GM12878 (cell line): ENCODE results near the gene HOXC13. TPM values are rescaled to one million over a fixed set of nuclear protein-coding genes. Genes with fewer than 3 reads are reported as not detected.

Source experiments
- ATAC-seq: fragments of 200-7000 bp; cut with Tn5 transposase; 3 replicates; pipeline ENCODE4 v1.9.1; 2020; ENCODE audit warnings: mild to moderate bottlenecking, moderate library complexity
- BruUV-seq: library from RNA; stranded (reverse); fragments of 400-500 nt; replicated peaks from 2 replicates; lab custom pipeline; 2021; lab: Mats Ljungman, UMichigan
- CTCF ChIA-PET: fragments of 300-600 bp; sonication (Branson Sonifier 250); formaldehyde crosslinking; extraction: SDS; loops from one replicate; lab custom pipeline; 2021; ENCODE audit warnings: inconsistent platforms; lab: Yijun Ruan, JAX
- POLR2A ChIA-PET: fragments of 350-600 bp; formaldehyde crosslinking; extraction: SDS; loops from one replicate; lab custom pipeline; 2021; ENCODE audit warnings: inconsistent platforms; lab: Charles Lee
- RAD21 ChIA-PET: fragments of 300-600 bp; sonication (Branson Sonifier 250); formaldehyde crosslinking; loops from one replicate; lab custom pipeline; 2023; ENCODE audit warnings: antibody characterized with exemption; ENCODE audit not compliant: unreplicated experiment; lab: Charles Lee
- SMC1A ChIA-PET: fragments of 300-600 bp; sonication (Branson Sonifier 250); formaldehyde crosslinking; loops from one replicate; lab custom pipeline; 2023; ENCODE audit not compliant: unreplicated experiment, uncharacterized antibody; lab: Charles Lee
- DNase-seq: peaks from one replicate; pipeline ENCODE4 v3.0.0-alpha.2; 2011; ENCODE audit warnings: low read depth, low spot score
- FAIRE-seq: peaks from 3 replicates; lab custom pipeline; 2011; peaks lifted over from hg19 to GRCh38; lab: Jason Lieb, UNC
- H2AFZ ChIP-seq: 2 replicates; pipeline ENCODE4 v1.6.0; 2011; ENCODE audit warnings: low read depth, low read length, control low read depth; ENCODE audit not compliant: control insufficient read depth
- H3K27ac ChIP-seq: 2 replicates; pipeline ENCODE4 v1.5.1; 2011; ENCODE audit warnings: control low read depth; ENCODE audit not compliant: control insufficient read depth, insufficient read depth
- H3K27me3 ChIP-seq, 2 experiments: replicated peaks in 1 of 2; 2 replicates each; pipeline versions ENCODE4 v1.6.0 to v1.6.1; 2011; ENCODE audit warnings: low read length in 1 of 2; ENCODE audit not compliant: control insufficient read depth in 2 of 2, insufficient read depth in 2 of 2
- H3K36me3 ChIP-seq, 2 experiments: 2 replicates each; pipeline ENCODE4 v1.5.1; 2011; ENCODE audit warnings: low read length in 1 of 2; ENCODE audit not compliant: control insufficient read depth in 2 of 2, insufficient read depth in 2 of 2
- H3K4me1 ChIP-seq: 2 replicates; pipeline ENCODE4 v1.6.1; 2011; ENCODE audit warnings: mild to moderate bottlenecking, low read length, moderate library complexity, mixed read lengths; ENCODE audit not compliant: control insufficient read depth, insufficient read depth
- H3K4me2 ChIP-seq: 2 replicates; pipeline ENCODE4 v1.6.0; 2011; ENCODE audit warnings: control low read depth; ENCODE audit not compliant: control insufficient read depth, insufficient read depth
- H3K4me3 ChIP-seq: fragments of 200-600 bp; sonication (generic); 2 replicates; pipeline ENCODE4 v1.5.1; 2016
- H3K79me2 ChIP-seq: 2 replicates; pipeline ENCODE4 v1.6.0; 2011; ENCODE audit warnings: low read length; ENCODE audit not compliant: control insufficient read depth, insufficient read depth
- H3K9ac ChIP-seq: 2 replicates; pipeline ENCODE4 v1.8.0; 2011; ENCODE audit warnings: low read length, control low read depth, mixed read lengths; ENCODE audit not compliant: control insufficient read depth, insufficient read depth
- H3K9me3 ChIP-seq: replicated peaks from 3 replicates; pipeline ENCODE4 v1.5.1; 2011; ENCODE audit warnings: mild to moderate bottlenecking, low read length; ENCODE audit not compliant: control insufficient read depth, insufficient read depth
- H4K20me1 ChIP-seq: 2 replicates; pipeline ENCODE4 v1.6.0; 2011; ENCODE audit not compliant: control insufficient read depth, insufficient read depth
- BCL11A ChIP-seq: IDR thresholded peaks from 2 replicates; pipeline ENCODE4 v1.6.1; 2011; ENCODE audit warnings: low read depth, low read length
- EZH2 ChIP-seq: IDR thresholded peaks from 2 replicates; pipeline ENCODE4 v1.6.1; 2012; ENCODE audit warnings: low read depth, mild to moderate bottlenecking, control low read depth, inconsistent platforms, low read length, borderline replicate concordance; ENCODE audit not compliant: control insufficient read depth
- SUZ12 ChIP-seq: fragments of 200-600 bp; sonication (generic); IDR thresholded peaks from one replicate; pipeline ENCODE4 v1.6.1; 2018; ENCODE audit warnings: antibody characterized with exemption, mild to moderate bottlenecking; ENCODE audit not compliant: unreplicated experiment
- WGBS: methylation state at CpG from one replicate; pipeline ENCODE4 v1.1.6; 2016; ENCODE audit warnings: low lambda C conversion rate; ENCODE audit not compliant: insufficient replicate concordance, insufficient coverage; ENCODE audit errors: missing lambda C conversion rate; 5-methylcytosine and 5-hydroxymethylcytosine counted together
- in situ Hi-C: fragments of 300-500 bp; cut with MboI; formaldehyde crosslinking; loops from 9 replicates; pipeline ENCODE4 v1.14.3; 2018; ENCODE audit warnings: mixed read lengths
- intact Hi-C: fragments of 100-400 bp; cut with micrococcal nuclease; formaldehyde crosslinking; loops from one replicate; pipeline ENCODE4 v1.14.2; 2022; ENCODE audit not compliant: unreplicated experiment
- polyA plus RNA-seq, 11 experiments: library from polyadenylated mRNA; depleted of rRNA in 4 of 11; unstranded in 6 of 11; stranded (reverse) in 5 of 11; fragments of >200 nt; fragmentation: Nextera tagmentation in 4 of 11; fragmentation: Illumina TruSeq in 1 of 11; extraction: Ambion mirVana in 4 of 11; extraction: Trizol in 1 of 11; gene quantifications; 1 replicate in 1 of 11; 2 replicates in 10 of 11; pipeline versions ENCODE4 v1.2.1 to v1.2.3, GENCODE V29; 2011 to 2016; ENCODE audit warnings: inconsistent platforms in 2 of 11, missing spikeins in 2 of 11, low read depth in 1 of 11
- total RNA-seq, 4 experiments: library from RNA; depleted of rRNA in 3 of 4; stranded (reverse); fragments of >200 nt in 3 of 4; fragmentation: Illumina TruSeq in 1 of 4; extraction: Trizol in 1 of 4; gene quantifications; 2 replicates each; pipeline versions ENCODE4 v1.2.1 to v1.2.3, GENCODE V29; 2013 to 2021
- TF ChIP-seq, protein P1 (sequence below): fragments of 450-650 bp; conservative IDR thresholded peaks from 2 replicates; pipeline ENCODE4 v1.6.1; 2017; ENCODE audit warnings: mild to moderate bottlenecking, moderate library complexity

HOXC13 gene
- total and polyA plus RNA-seq, 10 of the 15 experiments (the other 5 are each of a cell fraction or from before 2014, with no cell fraction given): not detected

GRCh38 chr12:53950789-53951576 is 12.4 kb downstream of the HOXC13 start:
- Histone ChIP-seq H4K20me1 (no peaks in the 10 kb centered on the region), H3K9ac (no peak overlapping the region), H3K27me3 (peaks cover 35 to 37% of the 10 kb centered on the region in 2 experiments), H3K4me2 (no peak overlapping the region), H3K4me3 (no peak overlapping the region), H2AFZ (no peak overlapping the region), H3K36me3 (no peaks in the 10 kb centered on the region), H3K79me2 (no peaks in the 10 kb centered on the region), H3K4me1 (no peaks in the 10 kb centered on the region), H3K27ac (no peak overlapping the region), H3K9me3 (no peaks in the 10 kb centered on the region)
- no TSS peak for BruUV-seq
- in situ Hi-C loops: no loop called here
- DNase-seq (no peak), ATAC-seq (no peak), FAIRE-seq (no peak)
- CTCF ChIA-PET: no interaction called here
- 43% methylated on average over 34 of the region's 34 CpGs for WGBS
- SMC1A ChIA-PET: no interaction called here
- intact Hi-C loops: no loop called here
- TF ChIP-seq SUZ12 (peak; percentile 36), BCL11A (no peak)
- RAD21 ChIA-PET: no interaction called here
- POLR2A ChIA-PET: no interaction called here

DNA sequence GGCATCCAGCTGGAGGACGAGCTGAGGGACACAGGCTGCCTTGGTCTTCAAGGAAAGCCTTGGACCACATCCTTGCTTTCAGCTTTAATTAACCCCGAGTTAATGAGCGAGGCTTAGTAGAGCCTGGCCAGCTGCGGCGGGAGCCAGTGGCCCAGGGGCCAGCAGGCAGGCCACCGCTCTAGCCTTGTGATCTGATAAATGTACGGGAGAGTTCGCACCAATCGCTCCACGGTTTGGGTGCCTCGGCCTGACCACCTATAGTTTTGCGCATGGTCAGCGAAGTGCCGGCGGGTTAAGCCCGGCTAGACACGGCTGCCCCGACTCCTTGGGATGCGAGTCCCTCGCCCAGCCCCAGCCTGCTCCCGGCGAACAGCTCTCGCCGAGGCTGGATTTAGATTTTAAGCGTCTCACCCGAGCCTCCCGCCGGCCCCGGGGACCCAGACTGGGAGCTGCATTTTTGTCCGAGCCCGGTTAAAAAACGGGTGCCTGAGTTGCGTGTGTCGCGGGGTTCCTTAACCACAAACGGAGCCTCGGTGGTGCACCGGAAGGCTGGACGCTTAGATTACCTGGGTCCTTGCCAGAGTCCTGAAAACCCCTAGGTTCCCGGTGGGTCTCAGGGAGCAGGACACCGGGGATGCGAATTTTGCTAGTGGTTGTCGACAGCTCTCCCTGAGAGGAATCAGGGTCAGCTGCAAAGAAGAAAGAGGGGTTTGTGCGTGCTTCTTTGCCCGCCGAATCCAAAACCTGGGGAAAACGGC is 13.1 kb downstream of the HOXC13 start:
- H3K36me3 ChIP-seq: no peaks in the 10 kb centered on the region
- H3K9ac ChIP-seq: no peak overlapping the region
- DNase-seq (no peak), FAIRE-seq (no peak), ATAC-seq (no peak)
- WGBS: 26% methylated on average over 47 of the region's 47 CpGs
- H3K4me3 ChIP-seq: no peak overlapping the region
- POLR2A ChIA-PET: no interaction called here
- intact Hi-C loops: no loop called here
- in situ Hi-C loops: no loop called here
- peak; percentile 61; the same call in 1 of the 2 replicates for TF ChIP-seq EZH2
- TF ChIP-seq, protein P1, sequence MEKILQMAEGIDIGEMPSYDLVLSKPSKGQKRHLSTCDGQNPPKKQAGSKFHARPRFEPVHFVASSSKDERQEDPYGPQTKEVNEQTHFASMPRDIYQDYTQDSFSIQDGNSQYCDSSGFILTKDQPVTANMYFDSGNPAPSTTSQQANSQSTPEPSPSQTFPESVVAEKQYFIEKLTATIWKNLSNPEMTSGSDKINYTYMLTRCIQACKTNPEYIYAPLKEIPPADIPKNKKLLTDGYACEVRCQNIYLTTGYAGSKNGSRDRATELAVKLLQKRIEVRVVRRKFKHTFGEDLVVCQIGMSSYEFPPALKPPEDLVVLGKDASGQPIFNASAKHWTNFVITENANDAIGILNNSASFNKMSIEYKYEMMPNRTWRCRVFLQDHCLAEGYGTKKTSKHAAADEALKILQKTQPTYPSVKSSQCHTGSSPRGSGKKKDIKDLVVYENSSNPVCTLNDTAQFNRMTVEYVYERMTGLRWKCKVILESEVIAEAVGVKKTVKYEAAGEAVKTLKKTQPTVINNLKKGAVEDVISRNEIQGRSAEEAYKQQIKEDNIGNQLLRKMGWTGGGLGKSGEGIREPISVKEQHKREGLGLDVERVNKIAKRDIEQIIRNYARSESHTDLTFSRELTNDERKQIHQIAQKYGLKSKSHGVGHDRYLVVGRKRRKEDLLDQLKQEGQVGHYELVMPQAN: no peak
- no peaks in the 10 kb centered on the region for H4K20me1 ChIP-seq
- RAD21 ChIA-PET: interaction anchor here (1.3 kb wide), 1 partner anchor 249 kb away, joined by 3 read pairs; no protein-coding TSS in a partner anchor
- no peak overlapping the region for H2AFZ ChIP-seq
- CTCF ChIA-PET: interaction anchor here (0.6 kb wide), 1 partner anchor 13 kb away, joined by 3 read pairs; no protein-coding TSS in a partner anchor
- SMC1A ChIA-PET: no interaction called here
- no peaks in the 10 kb centered on the region for H3K9me3 ChIP-seq
- peaks cover 37 to 43% of the 10 kb centered on the region in 2 experiments for H3K27me3 ChIP-seq
- BruUV-seq: no TSS peak
- no peak overlapping the region for H3K4me2 ChIP-seq
- H3K27ac ChIP-seq: no peak overlapping the region
- no peaks in the 10 kb centered on the region for H3K79me2 ChIP-seq
- H3K4me1 ChIP-seq: no peaks in the 10 kb centered on the region
